ENCODE measurements around the gene AQP6.

Gene AQP6, protein sequence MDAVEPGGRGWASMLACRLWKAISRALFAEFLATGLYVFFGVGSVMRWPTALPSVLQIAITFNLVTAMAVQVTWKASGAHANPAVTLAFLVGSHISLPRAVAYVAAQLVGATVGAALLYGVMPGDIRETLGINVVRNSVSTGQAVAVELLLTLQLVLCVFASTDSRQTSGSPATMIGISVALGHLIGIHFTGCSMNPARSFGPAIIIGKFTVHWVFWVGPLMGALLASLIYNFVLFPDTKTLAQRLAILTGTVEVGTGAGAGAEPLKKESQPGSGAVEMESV

DNA sequence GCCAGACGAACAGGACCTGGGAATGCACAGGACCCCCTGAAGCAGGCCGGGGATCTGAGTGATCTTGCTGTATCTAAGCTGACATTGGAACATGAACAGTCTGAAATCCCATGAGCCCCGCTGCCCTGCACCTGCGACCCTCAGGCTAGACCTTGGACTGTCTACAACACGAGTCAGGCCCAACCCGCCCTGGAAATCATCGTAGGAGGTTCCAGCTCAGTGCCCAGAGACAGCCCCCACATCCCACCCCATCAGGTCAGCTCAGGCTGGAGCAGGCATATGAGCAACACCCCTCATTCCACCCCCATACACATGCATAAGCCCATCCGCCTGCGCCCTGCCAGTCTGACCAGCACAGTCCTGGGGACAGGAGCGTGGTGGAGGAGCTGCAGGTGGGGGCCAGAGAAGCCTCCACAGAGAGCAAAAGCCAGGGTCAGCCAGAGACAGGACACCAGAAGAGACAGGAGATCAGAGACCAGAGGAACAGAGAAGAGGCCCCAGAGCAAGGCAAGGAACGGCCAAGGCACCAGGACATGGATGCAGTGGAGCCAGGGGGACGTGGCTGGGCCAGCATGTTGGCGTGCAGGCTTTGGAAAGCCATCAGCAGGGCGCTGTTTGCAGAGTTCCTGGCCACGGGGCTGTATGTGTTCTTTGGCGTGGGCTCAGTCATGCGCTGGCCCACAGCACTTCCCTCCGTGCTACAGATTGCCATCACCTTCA, at the start of gene AQP6:
Gene AQP6, plus strand, starts transcription at position 307 of the 720 bp plus-strand sequence. Its CDS starts 227 bp downstream, at position 534.
- DNase-seq: no peak

DNA sequence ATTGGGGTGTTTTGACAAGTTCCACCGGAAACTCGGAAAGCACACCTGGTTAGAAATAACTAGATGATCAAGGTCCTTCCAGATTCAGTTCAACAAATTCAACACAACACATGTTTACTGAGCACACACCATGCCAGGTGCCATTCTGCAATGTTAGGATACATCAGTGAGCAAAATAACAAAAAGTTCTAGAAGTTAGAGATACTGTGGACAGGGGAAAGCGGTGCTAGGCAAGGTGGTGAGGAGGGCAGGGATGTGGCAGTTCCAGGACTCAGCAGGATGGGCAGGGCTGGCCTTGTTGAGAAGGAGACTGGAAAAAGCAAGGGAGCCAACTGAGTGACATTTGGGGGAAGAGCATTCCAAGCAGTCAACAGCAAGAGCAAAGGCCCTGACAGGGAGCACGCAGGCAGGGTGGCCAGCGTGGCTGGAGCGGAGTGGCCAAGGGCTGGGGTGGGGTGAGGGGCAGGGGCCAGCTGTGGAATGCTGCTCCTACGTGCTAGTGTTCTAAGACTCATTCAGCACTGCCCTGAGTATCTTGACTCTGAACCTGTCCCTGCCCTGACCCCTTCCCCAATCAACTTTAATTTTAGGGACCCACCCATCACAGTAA, 49.6 kb upstream of the AQP6 start:
- DNase-seq: no peak

DNA sequence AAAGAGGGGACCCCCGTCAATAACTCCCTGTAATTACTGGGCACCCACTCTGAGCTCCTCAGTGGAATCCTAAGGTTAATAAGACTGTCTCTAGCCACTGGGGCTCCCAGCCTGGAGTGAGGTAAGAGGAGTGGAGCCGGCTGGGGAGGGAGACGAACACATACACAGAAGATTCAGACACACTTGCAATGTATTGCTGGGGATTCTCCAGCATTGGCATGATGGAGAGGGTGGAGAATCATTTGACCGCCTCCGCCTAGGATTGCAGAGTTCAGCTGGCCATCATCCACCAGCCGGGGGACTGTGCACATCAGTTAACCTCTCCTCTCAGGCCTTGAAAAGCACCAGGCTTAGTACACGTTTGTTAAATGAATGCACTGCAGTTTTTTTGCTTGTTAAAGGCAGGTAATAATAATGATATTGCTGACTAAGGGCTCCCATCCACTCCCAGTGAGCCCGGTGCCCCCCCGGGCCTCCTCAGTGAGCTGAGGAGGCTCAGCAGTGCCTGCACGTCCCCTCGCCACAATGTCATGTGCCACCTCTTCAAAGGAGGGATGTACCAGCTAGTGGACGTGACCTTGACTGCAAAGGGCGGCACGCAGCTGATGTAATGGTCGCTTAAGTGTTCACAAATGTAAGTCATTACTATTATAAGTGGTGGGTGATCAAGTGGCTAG, 48.7 kb upstream of the AQP6 start:
- no peak for DNase-seq

DNA sequence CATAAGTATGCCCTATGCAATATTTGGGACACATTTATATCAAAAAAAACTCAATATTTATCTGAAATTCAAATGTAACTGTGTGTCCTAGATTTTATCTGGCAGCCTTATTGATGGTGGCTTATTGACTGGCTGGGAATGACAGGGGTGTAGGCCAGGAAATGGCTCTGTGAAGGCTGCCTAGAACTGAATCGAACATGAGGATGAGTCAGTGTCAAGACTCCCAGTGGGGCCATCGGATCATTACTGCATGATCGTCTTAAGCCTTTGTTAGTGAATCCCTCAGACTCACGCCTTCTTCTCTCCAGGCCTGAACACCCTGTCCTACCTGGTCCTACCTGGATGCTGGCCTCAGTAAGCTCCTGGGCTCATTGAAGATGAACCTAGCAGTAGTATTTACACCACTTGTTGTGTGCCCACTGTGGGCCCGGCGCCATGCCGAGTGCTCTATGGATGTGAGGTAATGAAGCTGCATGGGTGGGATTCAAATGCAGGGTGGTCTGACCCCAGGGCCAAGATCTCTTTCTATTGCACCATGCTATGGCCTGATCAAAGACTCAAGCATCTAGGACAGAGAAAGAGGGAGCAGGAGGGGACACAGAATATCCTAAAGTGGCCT, 48.0 kb upstream of the AQP6 start:
- no peak for DNase-seq

DNA sequence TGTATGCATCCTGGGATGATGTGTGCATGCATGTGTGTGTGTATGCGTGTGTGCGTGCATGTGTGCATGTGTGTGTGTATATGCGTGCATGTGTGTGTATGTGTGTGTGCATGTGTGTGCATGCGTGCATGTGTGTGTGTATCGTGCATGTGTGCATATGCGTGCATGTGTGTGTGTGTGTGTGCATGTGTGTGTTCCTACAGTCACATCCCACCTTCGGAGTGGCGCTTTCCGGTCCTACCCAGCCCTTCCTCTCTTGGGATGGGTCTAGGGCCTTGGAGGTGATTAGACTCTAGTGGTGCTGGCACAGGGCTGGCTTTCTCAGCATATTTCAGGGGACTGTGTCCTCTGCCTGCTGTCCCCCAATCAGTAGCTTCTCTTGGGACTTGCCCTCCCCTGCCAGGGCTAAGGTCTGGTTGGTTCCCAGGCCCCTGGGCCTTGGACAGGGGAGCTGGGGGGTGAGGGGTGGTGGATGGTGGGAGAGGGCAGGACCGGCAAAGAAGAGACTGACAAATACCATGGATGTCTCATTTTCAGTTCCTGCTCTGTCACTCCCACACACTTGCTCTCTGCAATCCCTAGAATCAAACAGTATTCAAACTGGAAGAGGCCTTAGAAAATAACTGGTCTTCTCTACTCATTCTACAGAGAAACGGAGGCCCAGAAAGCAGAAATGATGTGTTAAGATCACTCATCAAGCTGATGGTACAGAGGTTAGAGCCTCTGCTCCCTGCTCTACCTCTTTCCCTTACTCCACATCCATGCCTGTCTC, 47.1 kb upstream of the AQP6 start:
- no peak for DNase-seq

DNA sequence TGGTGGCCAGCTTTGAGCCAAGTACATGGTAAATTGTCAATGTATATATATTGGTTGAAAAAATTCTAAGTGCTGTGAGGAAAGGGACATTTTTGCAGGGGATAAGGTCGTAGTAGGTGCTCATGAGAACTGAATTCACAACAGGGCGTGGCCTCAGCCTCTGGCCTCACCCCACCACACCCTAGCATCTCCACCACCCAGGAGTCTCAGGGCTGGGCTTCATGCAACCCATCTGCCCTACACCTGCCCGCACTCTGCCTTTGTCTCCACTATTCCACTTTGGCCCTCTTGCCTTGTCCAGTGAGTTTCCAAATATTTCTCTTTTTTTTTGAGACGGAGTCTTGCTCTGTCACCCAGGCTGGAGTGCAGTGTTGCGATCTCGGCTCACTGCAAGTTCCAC, 44.3 kb upstream of the AQP6 start:
- DNase-seq: no peak

DNA sequence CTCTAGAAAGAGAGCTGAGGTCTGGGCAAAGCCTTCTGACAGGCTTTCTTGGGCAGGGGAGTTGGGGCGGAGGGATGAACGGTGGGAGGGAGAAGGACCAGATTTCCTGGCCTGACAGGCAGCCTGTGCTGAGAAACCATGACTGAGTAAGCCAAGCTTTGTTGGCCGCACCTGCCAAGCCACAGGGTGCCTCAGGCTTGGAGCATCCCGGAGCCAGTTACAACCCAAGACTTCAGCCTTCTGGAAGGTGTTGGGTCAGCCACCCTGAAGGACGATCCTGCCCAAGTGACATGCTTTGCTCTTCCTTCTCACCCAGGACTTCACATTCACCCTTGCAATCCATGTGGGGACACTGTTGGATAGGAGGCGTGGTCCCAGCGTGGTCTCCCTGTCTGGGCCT, 43.2 kb upstream of the AQP6 start:
- no peak for DNase-seq

DNA sequence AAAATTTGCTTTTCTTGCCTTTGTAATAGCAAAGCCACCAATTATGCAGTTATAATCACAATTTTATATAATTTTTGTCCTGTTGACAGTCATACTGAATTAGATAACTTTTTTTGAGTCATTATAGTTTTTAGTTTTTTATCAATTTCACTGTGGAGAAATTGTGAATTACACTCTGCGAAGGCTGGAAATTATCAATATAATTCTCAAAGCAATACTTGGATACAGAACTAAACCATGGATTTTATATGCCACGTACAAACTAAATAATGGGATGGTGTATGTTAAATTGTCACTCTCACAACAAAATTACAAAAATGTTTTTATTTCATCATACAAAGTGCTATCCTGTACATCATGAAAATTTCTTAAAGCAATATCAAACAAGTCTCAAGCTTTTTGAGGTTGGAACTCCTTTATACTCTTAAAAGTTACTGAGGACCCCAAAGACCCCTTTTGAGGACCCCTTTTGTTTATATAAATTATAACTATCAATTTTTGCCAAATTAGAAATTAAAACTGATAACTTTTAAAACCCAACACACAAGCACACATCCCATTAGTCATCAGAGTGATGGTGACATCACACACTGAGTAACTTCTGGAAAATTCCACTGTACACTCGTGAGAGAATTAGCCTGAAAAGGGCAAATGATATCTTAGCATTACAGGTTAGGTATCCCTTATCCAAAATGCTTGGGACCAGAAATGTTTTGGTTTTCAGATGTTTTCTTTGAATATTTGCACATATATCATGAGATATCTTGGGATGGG, 42.0 kb upstream of the AQP6 start:
- DNase-seq: no peak

DNA sequence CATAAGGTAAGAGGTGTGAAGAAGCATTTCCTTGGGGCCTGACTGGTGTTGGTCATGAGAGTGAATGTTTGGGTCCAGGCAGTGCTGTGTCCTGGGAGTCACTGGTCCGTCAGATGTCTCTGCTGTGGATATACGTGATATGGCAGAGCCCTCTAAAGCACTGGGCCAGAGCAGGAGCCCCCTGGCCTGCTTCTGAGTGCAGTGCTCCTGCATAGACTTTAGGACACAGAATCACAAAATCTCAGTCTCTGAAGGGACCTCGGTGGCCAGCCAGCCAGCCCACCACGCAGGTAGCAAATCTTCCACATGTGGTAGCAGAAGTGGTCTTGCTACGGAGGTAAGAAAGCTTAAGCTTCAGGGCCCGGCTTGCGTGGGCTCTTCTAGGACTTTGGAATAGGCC, 40.7 kb upstream of the AQP6 start:
- DNase-seq: no peak

DNA sequence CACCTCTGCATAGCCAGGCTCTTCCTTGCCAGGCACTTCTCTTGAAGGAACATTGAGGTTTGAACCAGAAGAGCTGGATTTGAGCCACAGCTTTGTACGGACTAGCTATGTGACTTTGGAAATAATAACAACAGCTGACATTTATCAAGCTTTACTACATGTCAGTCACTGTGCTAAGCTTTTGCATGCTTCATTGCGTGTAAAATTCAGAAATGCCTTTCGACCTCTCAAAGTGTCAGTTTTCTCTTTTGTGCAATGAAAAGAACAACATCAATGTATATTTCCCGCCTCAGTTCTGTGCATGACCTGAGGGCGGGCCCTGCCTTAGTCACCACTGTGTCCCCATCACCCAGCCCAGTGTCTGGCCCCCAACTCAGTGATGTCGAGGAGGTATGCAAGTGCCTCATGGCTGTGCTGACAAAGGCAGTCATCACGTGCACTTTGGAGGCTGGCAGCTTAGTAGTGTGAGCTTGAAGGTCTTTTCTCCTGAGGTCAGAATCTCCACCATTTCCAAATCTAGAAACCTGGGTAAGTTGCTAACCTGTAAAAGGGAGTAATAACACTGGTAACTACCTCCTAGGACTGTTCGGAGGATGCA, 40.1 kb upstream of the AQP6 start:
- no peak for DNase-seq

DNA sequence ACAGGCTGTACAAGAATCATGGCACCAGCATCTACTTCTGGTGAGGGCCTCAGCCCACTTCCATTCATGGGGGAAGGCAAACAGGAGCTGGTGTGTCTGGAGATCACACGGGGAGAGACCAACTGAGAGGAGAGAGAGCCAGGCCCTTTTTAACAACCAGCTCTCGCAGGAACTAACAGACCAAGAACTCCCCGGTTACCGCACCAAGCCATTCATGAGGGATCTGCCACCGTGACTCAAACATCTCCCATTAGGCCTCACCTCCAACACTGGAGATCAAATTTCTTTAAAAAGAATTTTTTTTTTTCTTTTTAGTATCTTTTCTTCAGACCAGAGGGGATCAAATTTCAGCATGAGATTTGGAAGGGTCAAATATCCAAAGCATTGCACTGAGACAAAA, 39.0 kb upstream of the AQP6 start:
- DNase-seq: no peak

DNA sequence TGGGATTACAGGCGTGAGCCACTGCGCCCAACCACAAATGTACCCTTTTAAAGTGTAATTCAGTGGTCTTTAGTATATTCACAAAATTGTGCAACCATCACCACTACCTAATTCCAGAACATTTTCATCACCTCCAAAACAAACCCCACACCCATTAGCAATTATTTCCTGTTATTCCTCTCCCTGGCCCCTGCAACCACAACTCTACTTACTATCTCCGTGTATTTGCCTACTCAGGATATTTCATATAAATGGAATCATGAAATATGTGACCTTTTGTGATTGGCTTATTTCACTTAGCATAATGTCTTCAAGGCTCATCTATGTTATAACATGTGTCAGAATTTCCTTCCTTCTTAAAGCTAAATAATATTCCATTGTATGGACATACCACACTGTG, 38.2 kb upstream of the AQP6 start:
- DNase-seq: no peak

DNA sequence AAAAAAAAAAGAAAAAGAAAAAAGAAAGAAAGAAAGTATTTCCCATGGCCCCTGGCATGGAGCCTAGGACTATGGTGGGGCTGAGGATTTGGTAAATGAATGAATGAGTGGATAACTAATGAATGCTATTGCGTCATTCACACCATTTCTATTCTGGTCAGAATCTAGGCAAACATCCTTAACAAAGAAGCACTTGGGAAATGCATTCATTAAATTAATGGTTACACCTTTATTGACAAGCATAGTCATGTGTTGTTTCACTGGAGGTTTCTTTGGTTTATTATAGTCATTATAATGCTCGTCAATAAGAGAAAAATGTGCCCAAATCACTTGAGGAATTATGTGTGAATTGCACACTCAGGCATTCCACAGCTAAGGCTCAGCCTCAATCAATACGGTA, 35.8 kb upstream of the AQP6 start:
- no peak for DNase-seq

DNA sequence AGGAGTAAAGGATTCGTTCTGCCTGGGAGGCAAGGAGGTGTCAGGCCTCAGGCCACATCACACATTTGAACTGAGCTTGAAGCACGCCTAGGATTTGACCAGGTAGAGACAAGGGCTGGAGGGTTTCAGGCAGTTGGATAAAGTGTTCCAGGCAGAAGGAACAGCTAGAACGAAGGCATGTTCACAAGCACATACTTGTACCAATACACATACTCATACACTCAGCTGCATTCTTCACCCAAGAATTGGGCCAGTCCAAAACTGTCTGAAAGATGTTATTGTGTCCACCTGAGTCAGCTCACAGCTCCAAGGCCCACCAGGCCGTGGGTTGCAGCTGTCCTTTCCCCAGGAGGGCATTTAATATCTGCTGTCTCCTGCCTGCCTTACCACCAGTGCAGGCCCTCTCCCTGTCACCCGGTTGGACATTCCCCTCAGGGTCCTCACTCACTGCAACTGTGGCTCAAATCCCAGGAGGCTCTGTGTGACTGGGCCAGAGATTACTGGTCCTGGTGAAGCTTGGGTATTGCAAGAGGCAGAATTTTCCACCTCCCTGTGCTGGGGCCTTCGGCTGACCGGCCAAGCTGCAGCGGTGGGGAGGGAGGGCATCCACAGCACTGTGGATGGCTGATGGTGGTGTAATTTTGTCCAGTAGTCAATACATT, 35.0 kb upstream of the AQP6 start:
- DNase-seq: no peak

DNA sequence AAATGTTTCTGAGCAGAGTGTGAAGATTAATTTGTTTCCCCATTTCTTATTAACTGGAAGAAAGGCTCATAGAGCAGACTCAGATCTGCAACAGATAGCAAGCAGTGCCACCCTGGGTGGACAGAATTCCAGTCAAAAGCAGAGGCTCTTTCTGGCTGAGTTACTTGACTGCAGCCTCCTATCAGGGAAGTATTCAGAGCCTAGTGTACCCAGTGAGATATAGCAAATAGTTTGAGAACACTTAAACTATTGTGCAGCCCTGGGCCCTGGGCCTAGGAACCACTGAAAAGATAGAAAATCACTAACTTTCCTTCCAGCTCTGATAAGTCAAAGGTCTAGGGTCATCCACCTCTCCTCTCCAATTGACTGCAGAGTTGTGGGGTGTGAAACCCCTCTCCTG, 33.4 kb upstream of the AQP6 start:
- no peak for DNase-seq

DNA sequence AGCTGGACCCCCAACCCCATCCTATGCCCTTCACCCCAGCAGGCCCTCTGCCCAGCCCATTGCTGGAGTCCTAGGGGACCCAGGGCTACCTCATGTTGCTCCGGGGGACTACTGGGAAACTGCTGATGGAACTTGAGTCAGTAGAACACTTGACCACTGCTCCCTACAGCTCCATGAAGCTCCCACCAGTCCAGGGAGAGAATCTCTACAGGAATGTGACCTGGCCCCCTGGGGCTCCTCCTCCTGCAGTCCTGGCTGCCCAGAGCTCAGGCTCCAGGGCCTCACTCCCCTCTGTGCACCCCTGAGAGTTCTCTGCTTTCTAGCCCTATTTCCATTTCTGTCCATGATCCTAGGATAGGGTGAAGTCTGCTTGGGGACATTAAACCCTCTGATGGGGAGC, 33.0 kb upstream of the AQP6 start:
- no peak for DNase-seq

DNA sequence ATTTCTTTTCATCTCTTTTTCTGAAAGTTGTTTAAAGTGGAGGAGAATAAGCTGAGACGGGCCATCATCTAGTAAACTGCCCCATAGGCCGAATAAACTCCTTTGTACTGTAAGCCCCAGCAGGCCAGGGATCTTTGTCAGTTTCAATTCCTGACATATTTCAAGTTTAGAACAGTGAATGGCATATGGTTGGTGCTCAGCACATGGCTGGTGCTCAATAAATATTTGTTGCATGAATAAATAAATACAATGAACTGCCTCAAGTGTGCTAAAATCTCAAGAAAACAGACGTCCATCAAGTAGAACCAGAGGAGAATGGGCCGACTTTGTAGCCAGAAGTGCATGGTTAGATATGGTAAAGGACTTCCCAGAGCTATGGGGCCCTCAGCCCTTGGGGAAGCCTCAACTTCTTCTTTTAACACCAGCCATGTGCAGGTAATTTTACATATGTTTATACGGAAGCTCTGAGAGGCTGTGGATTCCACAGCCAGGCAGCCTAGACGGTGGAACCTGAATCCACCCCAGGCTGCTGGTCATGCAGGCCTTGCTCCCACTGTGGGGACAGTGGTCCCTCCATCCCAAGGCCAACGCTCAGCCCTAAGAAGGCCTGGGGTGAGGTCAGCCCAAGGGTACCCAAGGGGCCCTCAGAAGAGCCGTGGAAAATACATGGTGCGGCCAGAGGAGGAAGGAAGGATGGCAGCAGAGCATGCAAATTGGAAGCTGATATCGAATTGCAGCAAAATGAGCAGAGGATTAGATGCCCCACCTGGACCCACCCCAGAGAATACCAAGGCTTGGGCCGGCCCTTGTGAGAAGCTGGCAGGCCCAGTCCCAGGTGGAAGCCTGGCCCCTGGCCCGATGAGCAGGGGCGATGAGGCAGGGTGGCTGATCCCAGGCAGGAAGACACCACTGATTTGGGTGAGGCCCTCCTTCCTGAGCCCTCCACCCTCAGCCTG, 30.9 kb upstream of the AQP6 start:
- DNase-seq: no peak

DNA sequence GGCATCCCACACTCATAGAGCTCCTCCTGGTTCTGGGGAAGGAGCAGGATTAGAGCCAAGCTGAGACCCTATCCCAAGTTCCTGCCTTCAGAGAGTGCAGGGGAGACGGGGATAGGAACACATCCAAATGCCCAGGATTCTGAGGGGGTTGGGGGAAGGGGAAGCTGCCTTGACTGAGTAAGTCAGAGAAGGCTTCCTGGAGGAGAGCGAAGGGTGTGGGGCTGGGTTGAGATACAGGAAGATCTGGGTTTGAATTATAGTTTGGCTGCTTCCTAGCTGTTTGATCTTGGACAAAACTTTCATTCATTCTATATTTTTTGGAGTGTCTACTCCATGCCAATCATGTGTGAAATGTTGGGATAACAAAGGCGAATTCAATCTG, 30.2 kb upstream of the AQP6 start:
- no peak for DNase-seq

DNA sequence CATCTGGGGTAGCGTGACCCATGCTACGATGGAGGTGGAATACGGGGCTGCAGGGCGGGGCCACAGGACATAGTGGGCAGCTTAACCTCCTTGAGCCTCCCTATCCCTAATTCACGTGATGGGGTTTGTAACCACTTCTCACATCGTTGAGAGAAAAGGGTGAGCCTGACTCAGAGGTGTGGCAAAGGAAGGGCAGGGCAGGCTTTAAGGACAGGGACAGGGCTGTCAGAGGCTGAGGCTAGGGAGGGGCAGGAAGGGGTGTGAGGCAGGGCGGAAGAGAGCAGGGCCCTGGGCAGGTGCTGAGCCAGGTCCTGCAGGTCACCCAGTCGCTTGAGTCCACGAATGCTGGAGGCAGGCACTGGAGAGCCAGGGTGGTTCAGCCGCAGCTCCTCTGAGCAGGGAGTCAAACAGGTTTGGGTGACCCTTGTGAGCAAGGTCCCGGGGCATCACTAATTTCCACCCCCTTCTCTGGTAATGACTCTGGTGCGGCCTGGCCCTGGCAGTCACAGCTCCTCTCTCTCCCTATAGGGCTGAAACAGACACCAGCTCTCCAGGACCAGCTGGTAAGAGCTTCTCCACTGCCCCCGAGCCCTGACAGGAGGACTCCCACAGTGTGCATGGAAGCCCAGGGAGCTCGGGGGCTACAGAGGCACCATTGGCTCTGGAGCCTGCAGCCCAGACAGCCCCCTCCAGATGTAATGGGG, 29.7 kb upstream of the AQP6 start:
- no peak for DNase-seq
